A549 (cell line): ENCODE data around the gene STYXL2. TPM values are rescaled to one million over a fixed set of nuclear protein-coding genes. Genes with fewer than 3 reads are reported as not detected.

Source experiments
- ATAC-seq, 2 experiments: fragments of 200-7000 bp in 1 of 2; fragments of >200 bp in 1 of 2; cut with Nextera tagmentation in 1 of 2; cut with Tn5 transposase in 1 of 2; 3 replicates each; pipeline versions ENCODE4 v1.8.0 to v1.9.1; 2018 to 2020; ENCODE audit warnings: mild to moderate bottlenecking in 1 of 2, moderate library complexity in 1 of 2
- CTCF ChIA-PET: fragments of 300-600 bp; sonication (Branson Sonifier 250); formaldehyde crosslinking; extraction: SDS; loops from one replicate; lab custom pipeline; 2021; ENCODE audit warnings: antibody characterized with exemption, inconsistent platforms; lab: Yijun Ruan, JAX
- POLR2A ChIA-PET: fragments of 350-600 bp; formaldehyde crosslinking; extraction: SDS; loops from one replicate; lab custom pipeline; 2021; ENCODE audit warnings: antibody characterized with exemption, inconsistent platforms; lab: Yijun Ruan, JAX
- DNase-seq, 2 experiments: peaks; one replicate each; pipeline versions ENCODE4 v3.0.0 to v3.0.0-alpha.2; 2011 to 2016; ENCODE audit warnings: low read depth in 1 of 2, low spot score in 1 of 2
- FAIRE-seq: peaks from 2 replicates; lab custom pipeline; 2011; peaks lifted over from hg19 to GRCh38; lab: Jason Lieb, UNC
- H3K27ac ChIP-seq, 2 experiments: fragments of >200 bp; sonication (Bioruptor Twin); formaldehyde crosslinking; 3 replicates each; pipeline ENCODE4 v1.5.1; 2016 to 2017
- H3K4me1 ChIP-seq: fragments of >200 bp; sonication (Bioruptor Twin); formaldehyde crosslinking; 3 replicates; pipeline ENCODE4 v1.6.1; 2016
- H3K4me2 ChIP-seq: fragments of >200 bp; sonication (Bioruptor Twin); formaldehyde crosslinking; 3 replicates; pipeline ENCODE4 v1.6.1; 2016
- H3K4me3 ChIP-seq: fragments of >200 bp; sonication (Bioruptor Twin); formaldehyde crosslinking; 3 replicates; pipeline ENCODE4 v1.5.1; 2016
- H3K9me3 ChIP-seq: fragments of >200 bp; sonication (Bioruptor Twin); formaldehyde crosslinking; 3 replicates; pipeline ENCODE4 v1.6.1; 2016
- BCL3 ChIP-seq: fragments of >200 bp; sonication (Bioruptor Twin); formaldehyde crosslinking; IDR thresholded peaks from 3 replicates; pipeline ENCODE4 v1.6.1; 2016
- BHLHE40 ChIP-seq: IDR thresholded peaks from 2 replicates; pipeline ENCODE4 v1.6.1; 2012; ENCODE audit warnings: low read depth, low read length, inconsistent platforms
- CHD2 ChIP-seq: fragments of 150-350 bp; IDR thresholded peaks from 2 replicates; pipeline ENCODE4 v1.6.1; 2014; ENCODE audit warnings: low read length; ENCODE audit not compliant: partially characterized antibody
- E2F6 ChIP-seq: IDR thresholded peaks from 2 replicates; pipeline ENCODE4 v1.6.1; 2012; ENCODE audit warnings: low read depth, borderline replicate concordance
- EHF ChIP-seq: fragments of 250-450 bp; sonication (Bioruptor Pico); IDR thresholded peaks from 2 replicates; pipeline ENCODE4 v1.5.0; 2020; ENCODE audit warnings: mild to moderate bottlenecking
- EHMT2 ChIP-seq: fragments of 200-600 bp; sonication (generic); IDR thresholded peaks from 2 replicates; pipeline ENCODE4 v1.6.1; 2016; ENCODE audit warnings: antibody characterized with exemption, low read depth, mild to moderate bottlenecking, moderate library complexity
- FOXS1 ChIP-seq: fragments of 250-450 bp; sonication (Bioruptor Pico); IDR thresholded peaks from 2 replicates; pipeline ENCODE4 v1.5.0; 2020; ENCODE audit warnings: mild to moderate bottlenecking, moderate library complexity
- GATA3 ChIP-seq: IDR thresholded peaks from 2 replicates; pipeline ENCODE4 v1.6.1; 2012; ENCODE audit warnings: borderline replicate concordance
- HOXA7 ChIP-seq: fragments of 250-450 bp; sonication (Bioruptor Pico); IDR thresholded peaks from 2 replicates; pipeline ENCODE4 v1.5.0; 2020; ENCODE audit warnings: mild to moderate bottlenecking, moderate library complexity
- JUN ChIP-seq, 2 experiments: fragments of >200 bp; sonication (Bioruptor Twin); formaldehyde crosslinking; IDR thresholded peaks; 2 replicates in 1 of 2; 3 replicates in 1 of 2; pipeline ENCODE4 v1.6.1; 2016 to 2017
- KDM5A ChIP-seq: fragments of 200-600 bp; sonication (generic); IDR thresholded peaks from 2 replicates; pipeline ENCODE4 v1.6.1; 2016; ENCODE audit warnings: antibody characterized with exemption, mild to moderate bottlenecking
- POLR2A ChIP-seq: IDR thresholded peaks from 2 replicates; pipeline ENCODE4 v1.6.1; 2012; ENCODE audit warnings: mild to moderate bottlenecking, low read length
- RARB ChIP-seq: fragments of 250-450 bp; sonication (Bioruptor Pico); IDR thresholded peaks from 2 replicates; pipeline ENCODE4 v1.8.0; 2021; ENCODE audit warnings: mild to moderate bottlenecking, moderate library complexity
- TP53 ChIP-seq: fragments of 250-450 bp; sonication (Bioruptor Pico); IDR thresholded peaks from 2 replicates; pipeline ENCODE4 v1.5.0; 2021; ENCODE audit warnings: mild to moderate bottlenecking, moderate library complexity
- USF2 ChIP-seq: fragments of 450-650 bp; IDR thresholded peaks from 2 replicates; pipeline ENCODE4 v1.6.1; 2014; ENCODE audit warnings: antibody characterized with exemption
- WGBS: methylation state at CpG from one replicate; pipeline ENCODE4 v1.1.6; 2017; ENCODE audit errors: missing lambda C conversion rate; 5-methylcytosine and 5-hydroxymethylcytosine counted together
- polyA plus RNA-seq, 4 experiments: library from polyadenylated mRNA; depleted of rRNA in 3 of 4; stranded (reverse); fragments of >200 nt; fragmentation: RNase III in 1 of 4; extraction: RNeasy Plus Mini Kit Qiagen cat#74134 plus additional on column Dnase treatment in 1 of 4; gene quantifications; 2 replicates in 3 of 4; 3 replicates in 1 of 4; pipeline ENCODE4 v1.2.3, GENCODE V29; 2011 to 2017
- TF ChIP-seq, protein P1 (sequence below): fragments of 200-600 bp; sonication (generic); IDR thresholded peaks from 2 replicates; pipeline ENCODE4 v1.6.1; 2016; ENCODE audit warnings: antibody characterized with exemption, mild to moderate bottlenecking, moderate library complexity
- TF ChIP-seq, protein P2 (sequence below): fragments of >200 bp; sonication (Bioruptor Twin); formaldehyde crosslinking; IDR thresholded peaks from 3 replicates; pipeline ENCODE4 v1.5.1; 2016

Gene STYXL2
- polyA plus RNA-seq, 2 of the 4 experiments (the other 2 are of a cell fraction): not detected

- TF ChIP-seq HOXA7 (no peak), FOXS1 (no peak), BCL3 (no peak)
Observed at GRCh38 chr1:167089939-167090313, 3.9 kb upstream of the STYXL2 start (continued).

GRCh38 chr1:167090314-167090942 is 3.4 kb upstream of the STYXL2 start, which contains the start of gene GPA33:
TSS of gene GPA33 (minus strand) at chr1:167090377. CDS start at chr1:167090287, 90 bp downstream.
- 81% methylated on average over 1 of the region's 1 CpG for WGBS
- H3K4me2 ChIP-seq: no peak within 1 kb of the TSS
- POLR2A ChIA-PET: no interaction called here
- H3K4me3 ChIP-seq: no peak within 1 kb of the TSS
- no peak for FAIRE-seq
- no peak for DNase-seq
- CTCF ChIA-PET: interaction anchor here (2.0 kb wide), 1 partner anchor 23 kb away, joined by 4 read pairs; no protein-coding TSS in a partner anchor
- H3K4me1 ChIP-seq: no peaks in the 10 kb centered on the region
- no peak for TF ChIP-seq E2F6
- TF ChIP-seq, protein P1, sequence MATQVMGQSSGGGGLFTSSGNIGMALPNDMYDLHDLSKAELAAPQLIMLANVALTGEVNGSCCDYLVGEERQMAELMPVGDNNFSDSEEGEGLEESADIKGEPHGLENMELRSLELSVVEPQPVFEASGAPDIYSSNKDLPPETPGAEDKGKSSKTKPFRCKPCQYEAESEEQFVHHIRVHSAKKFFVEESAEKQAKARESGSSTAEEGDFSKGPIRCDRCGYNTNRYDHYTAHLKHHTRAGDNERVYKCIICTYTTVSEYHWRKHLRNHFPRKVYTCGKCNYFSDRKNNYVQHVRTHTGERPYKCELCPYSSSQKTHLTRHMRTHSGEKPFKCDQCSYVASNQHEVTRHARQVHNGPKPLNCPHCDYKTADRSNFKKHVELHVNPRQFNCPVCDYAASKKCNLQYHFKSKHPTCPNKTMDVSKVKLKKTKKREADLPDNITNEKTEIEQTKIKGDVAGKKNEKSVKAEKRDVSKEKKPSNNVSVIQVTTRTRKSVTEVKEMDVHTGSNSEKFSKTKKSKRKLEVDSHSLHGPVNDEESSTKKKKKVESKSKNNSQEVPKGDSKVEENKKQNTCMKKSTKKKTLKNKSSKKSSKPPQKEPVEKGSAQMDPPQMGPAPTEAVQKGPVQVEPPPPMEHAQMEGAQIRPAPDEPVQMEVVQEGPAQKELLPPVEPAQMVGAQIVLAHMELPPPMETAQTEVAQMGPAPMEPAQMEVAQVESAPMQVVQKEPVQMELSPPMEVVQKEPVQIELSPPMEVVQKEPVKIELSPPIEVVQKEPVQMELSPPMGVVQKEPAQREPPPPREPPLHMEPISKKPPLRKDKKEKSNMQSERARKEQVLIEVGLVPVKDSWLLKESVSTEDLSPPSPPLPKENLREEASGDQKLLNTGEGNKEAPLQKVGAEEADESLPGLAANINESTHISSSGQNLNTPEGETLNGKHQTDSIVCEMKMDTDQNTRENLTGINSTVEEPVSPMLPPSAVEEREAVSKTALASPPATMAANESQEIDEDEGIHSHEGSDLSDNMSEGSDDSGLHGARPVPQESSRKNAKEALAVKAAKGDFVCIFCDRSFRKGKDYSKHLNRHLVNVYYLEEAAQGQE: no peak
- no peak for TF ChIP-seq RARB
- no peak for TF ChIP-seq EHMT2
- TF ChIP-seq EHF (CRISPR knock-in tag): no peak
- no peak for TF ChIP-seq CHD2
- TF ChIP-seq POLR2A: no peak
- no peak for TF ChIP-seq GATA3
- no peak for TF ChIP-seq JUN (IDR thresholded peaks at IDR 0.05)
- TF ChIP-seq TP53 (CRISPR knock-in tag): no peak
- TF ChIP-seq BHLHE40: no peak
- no peak for ATAC-seq
- H3K9me3 ChIP-seq: no peaks in the 10 kb centered on the region
- H3K27ac ChIP-seq: no peak within 1 kb of the TSS

GRCh38 chr1:167092653-167093052 is 1.2 kb upstream of the STYXL2 start:
- Histone ChIP-seq H3K9me3 (no peaks in the 10 kb centered on the region), H3K27ac (no peak overlapping the region), H3K4me2 (no peak overlapping the region), H3K4me3 (no peak overlapping the region), H3K4me1 (no peaks in the 10 kb centered on the region)
- POLR2A ChIA-PET: no interaction called here
- no peak for DNase-seq
- CTCF ChIA-PET: interaction anchor here (1.2 to 2.6 kb wide), 6 partner anchors 11 to 33 kb away, joined by 3 to 9 read pairs (median 4); no protein-coding TSS in a partner anchor
- TF ChIP-seq EHF (CRISPR knock-in tag): no peak
- TF ChIP-seq, protein P2, sequence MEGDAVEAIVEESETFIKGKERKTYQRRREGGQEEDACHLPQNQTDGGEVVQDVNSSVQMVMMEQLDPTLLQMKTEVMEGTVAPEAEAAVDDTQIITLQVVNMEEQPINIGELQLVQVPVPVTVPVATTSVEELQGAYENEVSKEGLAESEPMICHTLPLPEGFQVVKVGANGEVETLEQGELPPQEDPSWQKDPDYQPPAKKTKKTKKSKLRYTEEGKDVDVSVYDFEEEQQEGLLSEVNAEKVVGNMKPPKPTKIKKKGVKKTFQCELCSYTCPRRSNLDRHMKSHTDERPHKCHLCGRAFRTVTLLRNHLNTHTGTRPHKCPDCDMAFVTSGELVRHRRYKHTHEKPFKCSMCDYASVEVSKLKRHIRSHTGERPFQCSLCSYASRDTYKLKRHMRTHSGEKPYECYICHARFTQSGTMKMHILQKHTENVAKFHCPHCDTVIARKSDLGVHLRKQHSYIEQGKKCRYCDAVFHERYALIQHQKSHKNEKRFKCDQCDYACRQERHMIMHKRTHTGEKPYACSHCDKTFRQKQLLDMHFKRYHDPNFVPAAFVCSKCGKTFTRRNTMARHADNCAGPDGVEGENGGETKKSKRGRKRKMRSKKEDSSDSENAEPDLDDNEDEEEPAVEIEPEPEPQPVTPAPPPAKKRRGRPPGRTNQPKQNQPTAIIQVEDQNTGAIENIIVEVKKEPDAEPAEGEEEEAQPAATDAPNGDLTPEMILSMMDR: no peak
- TF ChIP-seq USF2: no peak
- TF ChIP-seq KDM5A: no peak
- 64% methylated on average over 1 of the region's 1 CpG for WGBS
- no peak for FAIRE-seq
- ATAC-seq: no peak
